HG03469 (cell line): ENCODE data around the gene RAB31.

Source experiments
- ATAC-seq: cut with Tn5 transposase; IDR thresholded peaks from one replicate; pipeline ENCODE4 v1.9.1; 2021; ENCODE audit warnings: mild to moderate bottlenecking, moderate library complexity, moderate number of reproducible peaks; ENCODE audit not compliant: unreplicated experiment

RAB31 gene

GRCh38 chr18:9910071-9910470, 202.0 kb downstream of the RAB31 start:
- no peak for ATAC-seq

- no peak for ATAC-seq
These were observed 202.6 kb downstream of the RAB31 start for GRCh38 chr18:9910661-9911060.

GRCh38 chr18:9911226-9911625, 203.1 kb downstream of the RAB31 start:
- ATAC-seq, result no peak
